ENCODE results near the gene CPNE2.

The CPNE2 gene

GRCh38 chr16:57157533-57157932 is 65.2 kb downstream of the CPNE2 start:
- H3K4me3 ChIP-seq (replicated peaks; ENCODE audit: low read depth, low read length) = no peak overlapping the region
- no peak for DNase-seq (ENCODE audit: low read depth)
- no peak for TF ChIP-seq CTCF (IDR thresholded peaks at IDR 0.05; ENCODE audit: low read length, missing control alignments)

- DNase-seq (ENCODE audit: low read depth) = no peak
- no peak overlapping the region for H3K4me3 ChIP-seq (replicated peaks; ENCODE audit: low read depth, low read length)
- TF ChIP-seq CTCF (IDR thresholded peaks at IDR 0.05; ENCODE audit: low read length, missing control alignments) = no peak
These were observed 67.1 kb downstream of the CPNE2 start for GRCh38 chr16:57159447-57159846.

- H3K4me3 ChIP-seq (replicated peaks; ENCODE audit: low read depth, low read length) = no peak overlapping the region
- DNase-seq (ENCODE audit: low read depth) = no peak
- no peak for TF ChIP-seq CTCF (IDR thresholded peaks at IDR 0.05; ENCODE audit: low read length, missing control alignments)
These were observed 71.5 kb downstream of the CPNE2 start for GRCh38 chr16:57163842-57164241.

- no peak for TF ChIP-seq CTCF (IDR thresholded peaks at IDR 0.05; ENCODE audit: low read length, missing control alignments)
- no peak overlapping the region for H3K4me3 ChIP-seq (replicated peaks; ENCODE audit: low read depth, low read length)
- DNase-seq (ENCODE audit: low read depth) = no peak
These were observed 73.1 kb downstream of the CPNE2 start for GRCh38 chr16:57165483-57165882.

- no peak overlapping the region for H3K4me3 ChIP-seq (replicated peaks; ENCODE audit: low read depth, low read length)
- TF ChIP-seq CTCF (IDR thresholded peaks at IDR 0.05; ENCODE audit: low read length, missing control alignments) = no peak
- peak; percentile 66 for DNase-seq (ENCODE audit: low read depth)
These were observed 73.6 kb downstream of the CPNE2 start for GRCh38 chr16:57165938-57166337.

GRCh38 chr16:57166451-57166850 is 74.1 kb downstream of the CPNE2 start:
- H3K4me3 ChIP-seq (replicated peaks; ENCODE audit: low read depth, low read length) = no peak overlapping the region
- no peak for DNase-seq (ENCODE audit: low read depth)
- TF ChIP-seq CTCF (IDR thresholded peaks at IDR 0.05; ENCODE audit: low read length, missing control alignments) = no peak

GRCh38 chr16:57166951-57167350 is 74.6 kb downstream of the CPNE2 start:
- TF ChIP-seq CTCF (IDR thresholded peaks at IDR 0.05; ENCODE audit: low read length, missing control alignments) = no peak
- DNase-seq (ENCODE audit: low read depth) = peak; percentile 54
- H3K4me3 ChIP-seq (replicated peaks; ENCODE audit: low read depth, low read length) = no peak overlapping the region

Measured in fibroblast of pulmonary artery (primary cell).